HEK293 (cell line): ENCODE results near the gene LGALS1.

ENCODE experiments used
- EGR2 ChIP-seq: fragments of 450-650 bp; formaldehyde crosslinking; IDR thresholded peaks from 2 replicates; pipeline ENCODE4 v1.5.1; 2016; ENCODE audit warnings: low read depth, missing biosample characterization, missing genetic modification characterization
- KLF10 ChIP-seq: fragments of 450-650 bp; IDR thresholded peaks from 2 replicates; pipeline ENCODE4 v1.5.1; 2018; ENCODE audit warnings: missing biosample characterization, mild to moderate bottlenecking, missing genetic modification characterization
- KLF16 ChIP-seq: fragments of 450-650 bp; formaldehyde crosslinking; IDR thresholded peaks from 2 replicates; pipeline ENCODE4 v1.5.1; 2017; ENCODE audit warnings: missing biosample characterization, missing genetic modification characterization
- SP3 ChIP-seq: fragments of 450-650 bp; formaldehyde crosslinking; IDR thresholded peaks from 2 replicates; pipeline ENCODE4 v1.5.1; 2016; ENCODE audit warnings: missing biosample characterization, missing genetic modification characterization
- YY1 ChIP-seq: fragments of 450-650 bp; formaldehyde crosslinking; IDR thresholded peaks from 2 replicates; pipeline ENCODE4 v1.5.1; 2018; ENCODE audit warnings: missing biosample characterization, missing genetic modification characterization
- ZBTB17 ChIP-seq: fragments of 450-650 bp; formaldehyde crosslinking; IDR thresholded peaks from 2 replicates; pipeline ENCODE4 v1.5.1; 2016; ENCODE audit warnings: missing biosample characterization, missing genetic modification characterization
- ZBTB48 ChIP-seq: fragments of 450-650 bp; formaldehyde crosslinking; IDR thresholded peaks from 2 replicates; pipeline ENCODE4 v1.5.1; 2016; ENCODE audit warnings: missing biosample characterization, missing genetic modification characterization
- ZFHX2 ChIP-seq: fragments of 450-650 bp; formaldehyde crosslinking; conservative IDR thresholded peaks from 2 replicates; pipeline ENCODE4 v1.5.1; 2016; ENCODE audit warnings: missing biosample characterization, missing genetic modification characterization
- ZNF146 ChIP-seq: fragments of 450-650 bp; formaldehyde crosslinking; IDR thresholded peaks from 2 replicates; pipeline ENCODE4 v1.5.1; 2016; ENCODE audit warnings: missing biosample characterization, missing genetic modification characterization
- ZNF157 ChIP-seq: fragments of 450-650 bp; formaldehyde crosslinking; IDR thresholded peaks from 2 replicates; pipeline ENCODE4 v1.5.1; 2016; ENCODE audit warnings: missing biosample characterization, missing genetic modification characterization
- ZNF2 ChIP-seq: fragments of 450-650 bp; formaldehyde crosslinking; IDR thresholded peaks from 2 replicates; pipeline ENCODE4 v1.5.1; 2016; ENCODE audit warnings: missing biosample characterization, missing genetic modification characterization
- ZNF214 ChIP-seq: fragments of 450-650 bp; formaldehyde crosslinking; IDR thresholded peaks from 2 replicates; pipeline ENCODE4 v1.5.1; 2017; ENCODE audit warnings: missing biosample characterization, mild to moderate bottlenecking, missing genetic modification characterization, borderline replicate concordance
- ZNF324 ChIP-seq: fragments of 450-650 bp; formaldehyde crosslinking; IDR thresholded peaks from 2 replicates; pipeline ENCODE4 v1.5.1; 2016; ENCODE audit warnings: missing biosample characterization, missing genetic modification characterization
- ZNF549 ChIP-seq: fragments of 450-650 bp; IDR thresholded peaks from 2 replicates; pipeline ENCODE4 v1.5.1; 2018; ENCODE audit warnings: missing biosample characterization, missing genetic modification characterization, mild to moderate bottlenecking, inconsistent platforms, moderate library complexity
- ZNF654 ChIP-seq: fragments of 450-650 bp; formaldehyde crosslinking; IDR thresholded peaks from 2 replicates; pipeline ENCODE4 v1.5.1; 2016; ENCODE audit warnings: low read depth, missing biosample characterization, missing genetic modification characterization
- ZNF660 ChIP-seq: fragments of 450-650 bp; IDR thresholded peaks from 2 replicates; pipeline ENCODE4 v1.5.1; 2018; ENCODE audit warnings: missing biosample characterization, mild to moderate bottlenecking, missing genetic modification characterization
- TF ChIP-seq, protein P1 (sequence below): fragments of 450-650 bp; formaldehyde crosslinking; IDR thresholded peaks from 2 replicates; pipeline ENCODE4 v1.5.1; 2016; ENCODE audit warnings: missing biosample characterization, missing genetic modification characterization
- TF ChIP-seq, protein P2 (sequence below): fragments of 450-650 bp; formaldehyde crosslinking; IDR thresholded peaks from 2 replicates; pipeline ENCODE4 v1.5.1; 2016; ENCODE audit warnings: missing biosample characterization, missing genetic modification characterization
- TF ChIP-seq, protein P3 (sequence below): fragments of 450-650 bp; formaldehyde crosslinking; IDR thresholded peaks from 2 replicates; pipeline ENCODE4 v1.5.1; 2016; ENCODE audit warnings: missing biosample characterization, missing genetic modification characterization

Gene LGALS1

DNA sequence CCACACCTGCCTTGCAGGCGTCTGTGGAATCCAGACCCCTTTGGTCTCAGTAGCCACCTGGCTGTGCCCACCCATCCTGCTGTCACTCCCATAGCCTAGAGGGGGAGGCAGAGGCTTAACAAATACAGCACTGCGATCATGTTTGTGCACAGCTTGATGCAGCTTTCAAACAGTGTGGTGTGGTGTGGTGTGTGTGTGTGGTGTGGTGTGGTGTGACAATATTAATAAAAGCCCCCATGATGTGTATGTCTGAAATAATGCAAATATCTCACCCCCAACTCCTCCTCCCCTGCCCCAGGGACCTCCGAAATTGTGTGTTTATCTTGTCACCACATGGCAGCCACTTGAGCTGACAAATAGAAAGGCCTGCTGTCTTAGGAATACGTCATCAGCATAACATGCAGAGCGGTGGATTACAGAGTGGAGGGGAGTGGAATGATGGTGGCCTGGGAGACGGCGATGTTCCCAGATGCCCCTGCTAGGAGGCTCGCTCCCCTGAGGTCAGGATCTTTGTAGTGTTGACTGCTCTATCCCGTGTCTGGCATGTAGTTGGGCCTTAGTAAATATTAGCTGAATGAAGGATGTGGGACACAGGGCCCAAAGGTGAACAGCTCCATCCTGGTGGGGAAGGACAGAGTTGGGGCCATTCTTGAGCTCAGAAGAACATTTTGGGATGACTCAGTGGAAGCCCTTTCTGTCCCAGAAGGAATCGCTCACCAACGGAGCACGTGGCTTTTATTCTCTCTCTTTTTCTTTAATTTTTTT is 14.1 kb upstream of the LGALS1 start (continued):
- TF ChIP-seq, protein P1, sequence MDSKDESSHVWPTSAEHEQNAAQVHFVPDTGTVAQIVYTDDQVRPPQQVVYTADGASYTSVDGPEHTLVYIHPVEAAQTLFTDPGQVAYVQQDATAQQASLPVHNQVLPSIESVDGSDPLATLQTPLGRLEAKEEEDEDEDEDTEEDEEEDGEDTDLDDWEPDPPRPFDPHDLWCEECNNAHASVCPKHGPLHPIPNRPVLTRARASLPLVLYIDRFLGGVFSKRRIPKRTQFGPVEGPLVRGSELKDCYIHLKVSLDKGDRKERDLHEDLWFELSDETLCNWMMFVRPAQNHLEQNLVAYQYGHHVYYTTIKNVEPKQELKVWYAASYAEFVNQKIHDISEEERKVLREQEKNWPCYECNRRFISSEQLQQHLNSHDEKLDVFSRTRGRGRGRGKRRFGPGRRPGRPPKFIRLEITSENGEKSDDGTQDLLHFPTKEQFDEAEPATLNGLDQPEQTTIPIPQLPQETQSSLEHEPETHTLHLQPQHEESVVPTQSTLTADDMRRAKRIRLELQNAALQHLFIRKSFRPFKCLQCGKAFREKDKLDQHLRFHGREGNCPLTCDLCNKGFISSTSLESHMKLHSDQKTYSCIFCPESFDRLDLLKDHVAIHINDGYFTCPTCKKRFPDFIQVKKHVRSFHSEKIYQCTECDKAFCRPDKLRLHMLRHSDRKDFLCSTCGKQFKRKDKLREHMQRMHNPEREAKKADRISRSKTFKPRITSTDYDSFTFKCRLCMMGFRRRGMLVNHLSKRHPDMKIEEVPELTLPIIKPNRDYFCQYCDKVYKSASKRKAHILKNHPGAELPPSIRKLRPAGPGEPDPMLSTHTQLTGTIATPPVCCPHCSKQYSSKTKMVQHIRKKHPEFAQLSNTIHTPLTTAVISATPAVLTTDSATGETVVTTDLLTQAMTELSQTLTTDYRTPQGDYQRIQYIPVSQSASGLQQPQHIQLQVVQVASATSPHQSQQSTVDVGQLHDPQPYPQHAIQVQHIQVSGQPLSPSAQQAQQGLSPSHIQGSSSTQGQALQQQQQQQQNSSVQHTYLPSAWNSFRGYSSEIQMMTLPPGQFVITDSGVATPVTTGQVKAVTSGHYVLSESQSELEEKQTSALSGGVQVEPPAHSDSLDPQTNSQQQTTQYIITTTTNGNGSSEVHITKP (tag by site-specific recombination) = peak; percentile 94
- peak; percentile 38 for TF ChIP-seq ZFHX2
- TF ChIP-seq ZNF146 (tag by site-specific recombination) = no peak
- TF ChIP-seq KLF10 (tag by site-specific recombination) = peak; percentile 86
- TF ChIP-seq SP3 = peak; percentile 25; the same call in 1 of the 2 replicates
- no peak for TF ChIP-seq ZNF549
- no peak for TF ChIP-seq ZNF157 (tag by site-specific recombination)
- peak; percentile 55; the same call in 1 of the 2 replicates for TF ChIP-seq ZBTB48
- TF ChIP-seq YY1 (tag by site-specific recombination) = peak; percentile 40; the same call in 1 of the 2 replicates
- TF ChIP-seq, protein P2, sequence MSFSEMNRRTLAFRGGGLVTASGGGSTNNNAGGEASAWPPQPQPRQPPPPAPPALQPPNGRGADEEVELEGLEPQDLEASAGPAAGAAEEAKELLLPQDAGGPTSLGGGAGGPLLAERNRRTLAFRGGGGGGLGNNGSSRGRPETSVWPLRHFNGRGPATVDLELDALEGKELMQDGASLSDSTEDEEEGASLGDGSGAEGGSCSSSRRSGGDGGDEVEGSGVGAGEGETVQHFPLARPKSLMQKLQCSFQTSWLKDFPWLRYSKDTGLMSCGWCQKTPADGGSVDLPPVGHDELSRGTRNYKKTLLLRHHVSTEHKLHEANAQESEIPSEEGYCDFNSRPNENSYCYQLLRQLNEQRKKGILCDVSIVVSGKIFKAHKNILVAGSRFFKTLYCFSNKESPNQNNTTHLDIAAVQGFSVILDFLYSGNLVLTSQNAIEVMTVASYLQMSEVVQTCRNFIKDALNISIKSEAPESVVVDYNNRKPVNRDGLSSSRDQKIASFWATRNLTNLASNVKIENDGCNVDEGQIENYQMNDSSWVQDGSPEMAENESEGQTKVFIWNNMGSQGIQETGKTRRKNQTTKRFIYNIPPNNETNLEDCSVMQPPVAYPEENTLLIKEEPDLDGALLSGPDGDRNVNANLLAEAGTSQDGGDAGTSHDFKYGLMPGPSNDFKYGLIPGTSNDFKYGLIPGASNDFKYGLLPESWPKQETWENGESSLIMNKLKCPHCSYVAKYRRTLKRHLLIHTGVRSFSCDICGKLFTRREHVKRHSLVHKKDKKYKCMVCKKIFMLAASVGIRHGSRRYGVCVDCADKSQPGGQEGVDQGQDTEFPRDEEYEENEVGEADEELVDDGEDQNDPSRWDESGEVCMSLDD (tag by site-specific recombination) = 0 out of 2 replicates have a peak, but pooled peaks have one; percentile 32
- TF ChIP-seq ZNF2 (tag by site-specific recombination) = peak; percentile 58; the same call in 1 of the 2 replicates
- TF ChIP-seq, protein P3, sequence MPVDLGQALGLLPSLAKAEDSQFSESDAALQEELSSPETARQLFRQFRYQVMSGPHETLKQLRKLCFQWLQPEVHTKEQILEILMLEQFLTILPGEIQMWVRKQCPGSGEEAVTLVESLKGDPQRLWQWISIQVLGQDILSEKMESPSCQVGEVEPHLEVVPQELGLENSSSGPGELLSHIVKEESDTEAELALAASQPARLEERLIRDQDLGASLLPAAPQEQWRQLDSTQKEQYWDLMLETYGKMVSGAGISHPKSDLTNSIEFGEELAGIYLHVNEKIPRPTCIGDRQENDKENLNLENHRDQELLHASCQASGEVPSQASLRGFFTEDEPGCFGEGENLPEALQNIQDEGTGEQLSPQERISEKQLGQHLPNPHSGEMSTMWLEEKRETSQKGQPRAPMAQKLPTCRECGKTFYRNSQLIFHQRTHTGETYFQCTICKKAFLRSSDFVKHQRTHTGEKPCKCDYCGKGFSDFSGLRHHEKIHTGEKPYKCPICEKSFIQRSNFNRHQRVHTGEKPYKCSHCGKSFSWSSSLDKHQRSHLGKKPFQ (tag by site-specific recombination) = peak; percentile 69; the same call in 1 of the 2 replicates
- peak; percentile 67 for TF ChIP-seq EGR2 (tag by site-specific recombination)
- TF ChIP-seq ZNF214 = no peak
- peak; percentile 25; the same call in 1 of the 2 replicates for TF ChIP-seq ZNF654 (tag by site-specific recombination)
- TF ChIP-seq KLF16 = peak; percentile 41; the same call in 1 of the 2 replicates
- peak; percentile 70; the same call in 1 of the 2 replicates for TF ChIP-seq ZNF324 (tag by site-specific recombination)
- peak; percentile 98 for TF ChIP-seq ZBTB17 (tag by site-specific recombination)
- 0 out of 2 replicates have a peak, but pooled peaks have one; percentile 11 for TF ChIP-seq ZNF660 (tag by site-specific recombination)
- TF ChIP-seq, all 188 proteins: peak for 60
